ENCODE measurements around the gene TERB1.

Gene TERB1

GRCh38 chr16:66711581-66711980, 89.8 kb downstream of the TERB1 start:
- TF ChIP-seq CTCF (conservative IDR thresholded peaks at IDR 0.05; ENCODE audit: low read depth, low read length), result no peak
- no peaks in the 10 kb centered on the region for H3K4me1 ChIP-seq (ENCODE audit: low read depth, poor library complexity, severe bottlenecking)
- H3K4me3 ChIP-seq (IDR thresholded peaks at IDR 0.05; ENCODE audit: insufficient read depth, low read depth, low read length), result no peak overlapping the region
- H4K20me1 ChIP-seq (ENCODE audit: insufficient read depth), result no peaks in the 10 kb centered on the region
- no peak overlapping the region for H2AFZ ChIP-seq (ENCODE audit: low read depth)
- H3K9ac ChIP-seq, result no peak overlapping the region
- H3K27ac ChIP-seq, result no peak overlapping the region
- no peaks in the 10 kb centered on the region for H3K27me3 ChIP-seq (ENCODE audit: insufficient read depth, low read depth)
- no peaks in the 10 kb centered on the region for H3K79me2 ChIP-seq (ENCODE audit: insufficient read depth, low read depth)
- H3K4me2 ChIP-seq, result no peak overlapping the region
- no peaks in the 10 kb centered on the region for H3K36me3 ChIP-seq (ENCODE audit: insufficient read depth)

DNA sequence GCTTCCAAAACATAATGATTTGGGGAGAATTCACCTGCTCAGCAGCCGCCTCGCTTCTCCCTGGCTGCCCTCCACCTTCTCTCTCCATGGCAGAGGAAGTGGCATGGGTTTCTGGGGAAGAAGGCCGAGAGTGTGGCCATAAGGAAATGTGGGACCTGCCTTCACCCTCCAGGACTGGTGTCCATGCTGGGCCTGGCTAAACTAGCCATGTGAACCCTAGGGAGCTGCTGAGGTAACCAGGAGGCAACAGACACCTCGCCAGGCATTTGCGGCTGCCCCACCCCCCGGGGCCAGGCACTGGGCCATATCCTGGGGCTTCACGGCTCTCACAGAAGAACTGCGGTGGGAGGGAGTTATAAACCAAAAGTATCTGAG, 94.9 kb downstream of the TERB1 start:
- Histone ChIP-seq H3K4me3 (IDR thresholded peaks at IDR 0.05; ENCODE audit: insufficient read depth, low read depth, low read length) (no peak overlapping the region), H2AFZ (ENCODE audit: low read depth) (no peak overlapping the region), H3K79me2 (ENCODE audit: insufficient read depth, low read depth) (no peaks in the 10 kb centered on the region), H3K4me2 (no peak overlapping the region), H4K20me1 (ENCODE audit: insufficient read depth) (no peaks in the 10 kb centered on the region), H3K4me1 (ENCODE audit: low read depth, poor library complexity, severe bottlenecking) (no peaks in the 10 kb centered on the region), H3K27ac (no peak overlapping the region), H3K9ac (no peak overlapping the region), H3K27me3 (ENCODE audit: insufficient read depth, low read depth) (no peaks in the 10 kb centered on the region), H3K36me3 (ENCODE audit: insufficient read depth) (no peaks in the 10 kb centered on the region)
- TF ChIP-seq CTCF (conservative IDR thresholded peaks at IDR 0.05; ENCODE audit: low read depth, low read length), result no peak

- Histone ChIP-seq H4K20me1 (ENCODE audit: insufficient read depth) (no peaks in the 10 kb centered on the region), H3K27ac (no peak overlapping the region), H3K27me3 (ENCODE audit: insufficient read depth, low read depth) (no peaks in the 10 kb centered on the region), H3K4me2 (no peak overlapping the region), H3K4me3 (IDR thresholded peaks at IDR 0.05; ENCODE audit: insufficient read depth, low read depth, low read length) (no peak overlapping the region), H3K9ac (no peak overlapping the region), H2AFZ (ENCODE audit: low read depth) (no peak overlapping the region), H3K4me1 (ENCODE audit: low read depth, poor library complexity, severe bottlenecking) (no peaks in the 10 kb centered on the region), H3K79me2 (ENCODE audit: insufficient read depth, low read depth) (no peaks in the 10 kb centered on the region), H3K36me3 (ENCODE audit: insufficient read depth) (no peaks in the 10 kb centered on the region)
- no peak for TF ChIP-seq CTCF (conservative IDR thresholded peaks at IDR 0.05; ENCODE audit: low read depth, low read length)
Measured at GRCh38 chr16:66705790-66706505, 95.4 kb downstream of the TERB1 start.

Data from KMS-11 (cell line).